OCI-LY3 (cell line): ENCODE data around the gene PHF23.

Experiments
- H2AFZ ChIP-seq: fragments of 200-600, 300-600 bp; shearing (Covaris generic); 2 replicates; pipeline ENCODE4 v1.6.0; 2014; ENCODE audit warnings: antibody characterized with exemption, low read depth, low read length
- H3K27ac ChIP-seq: fragments of 200-600, 300-600 bp; sonication (generic); 2 replicates; pipeline ENCODE4 v1.5.1; 2014; ENCODE audit warnings: mild to moderate bottlenecking, low read length, moderate library complexity, mixed read lengths
- H3K27me3 ChIP-seq: fragments of 200-600, 300-600 bp; sonication (generic); 2 replicates; pipeline ENCODE4 v1.6.1; 2014; ENCODE audit warnings: low read depth, low read length, mixed read lengths
- H3K36me3 ChIP-seq: fragments of 200-600, 300-600 bp; sonication (generic); replicated peaks from 2 replicates; pipeline ENCODE3; 2014; ENCODE audit warnings: low read depth, low read length, mixed read lengths
- H3K4me1 ChIP-seq: fragments of 300-600, 200-600 bp; sonication (generic); 2 replicates; pipeline ENCODE4 v1.6.1; 2014; ENCODE audit warnings: low read length, mixed read lengths
- H3K4me2 ChIP-seq: fragments of 200-600, 300-600 bp; sonication (generic); 2 replicates; pipeline ENCODE4 v1.6.1; 2014; ENCODE audit warnings: low read length, mixed read lengths
- H3K4me3 ChIP-seq: fragments of 300-600, 200-600 bp; sonication (generic); 2 replicates; pipeline ENCODE4 v1.5.1; 2014; ENCODE audit warnings: antibody characterized with exemption, mild to moderate bottlenecking, low read length, moderate library complexity
- H3K79me2 ChIP-seq: fragments of 300-600, 200-600 bp; shearing (Covaris generic); 2 replicates; pipeline ENCODE4 v1.6.1; 2014; ENCODE audit warnings: mild to moderate bottlenecking, low read length, mixed read lengths
- H3K9ac ChIP-seq: fragments of 300-600, 200-600 bp; shearing (Covaris generic); 2 replicates; pipeline ENCODE4 v1.6.0; 2014; ENCODE audit warnings: mild to moderate bottlenecking, low read length, moderate library complexity
- H3K9me3 ChIP-seq: fragments of 200-600, 300-600 bp; shearing (Covaris generic); 2 replicates; pipeline ENCODE4 v1.6.1; 2014; ENCODE audit warnings: low read length, mixed read lengths; ENCODE audit not compliant: insufficient read depth
- H4K20me1 ChIP-seq: fragments of 200-600, 300-600 bp; sonication (generic); 2 replicates; pipeline ENCODE4 v1.6.1; 2016; ENCODE audit warnings: low read length, mixed read lengths; ENCODE audit not compliant: insufficient read depth
- EZH2phosphoT487 ChIP-seq: fragments of 200-600 bp; shearing (Covaris generic); IDR thresholded peaks from 2 replicates; pipeline ENCODE4 v1.6.1; 2018; ENCODE audit warnings: antibody characterized with exemption, mixed run types, low read depth
- TF ChIP-seq, protein P1 (sequence below): fragments of 200-600, 300-600 bp; sonication (generic); IDR thresholded peaks from 2 replicates; pipeline ENCODE4 v1.5.1; 2014; ENCODE audit warnings: antibody characterized with exemption, low read length, low read depth

The PHF23 gene

DNA sequence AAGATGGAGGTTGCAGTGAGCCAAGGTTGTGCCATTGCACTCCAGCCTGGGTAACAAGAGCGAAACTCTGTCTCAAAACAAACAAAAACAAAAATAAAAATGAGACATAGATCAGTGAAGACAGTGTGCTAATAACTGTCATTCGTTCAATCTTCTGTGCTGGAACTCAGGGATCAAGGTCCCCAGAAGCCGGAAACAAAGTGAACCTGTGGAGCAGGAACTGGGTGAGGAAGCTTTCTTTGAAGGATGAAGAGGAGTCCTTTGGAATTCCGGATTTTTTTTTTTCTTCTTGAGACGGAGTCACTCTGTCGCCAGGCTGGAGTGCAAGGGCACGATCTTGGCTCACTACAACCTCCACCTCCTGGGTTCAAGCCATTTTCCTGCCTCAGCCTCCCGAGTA, 40.2 kb upstream of the PHF23 start:
- H3K4me2 ChIP-seq = no peak overlapping the region
- peaks cover 15% of the 10 kb centered on the region for H3K4me1 ChIP-seq
- no peaks in the 10 kb centered on the region for H4K20me1 ChIP-seq
- H3K9me3 ChIP-seq = no peaks in the 10 kb centered on the region
- H3K27ac ChIP-seq = no peak overlapping the region
- no peaks in the 10 kb centered on the region for H3K79me2 ChIP-seq
- TF ChIP-seq, protein P1, sequence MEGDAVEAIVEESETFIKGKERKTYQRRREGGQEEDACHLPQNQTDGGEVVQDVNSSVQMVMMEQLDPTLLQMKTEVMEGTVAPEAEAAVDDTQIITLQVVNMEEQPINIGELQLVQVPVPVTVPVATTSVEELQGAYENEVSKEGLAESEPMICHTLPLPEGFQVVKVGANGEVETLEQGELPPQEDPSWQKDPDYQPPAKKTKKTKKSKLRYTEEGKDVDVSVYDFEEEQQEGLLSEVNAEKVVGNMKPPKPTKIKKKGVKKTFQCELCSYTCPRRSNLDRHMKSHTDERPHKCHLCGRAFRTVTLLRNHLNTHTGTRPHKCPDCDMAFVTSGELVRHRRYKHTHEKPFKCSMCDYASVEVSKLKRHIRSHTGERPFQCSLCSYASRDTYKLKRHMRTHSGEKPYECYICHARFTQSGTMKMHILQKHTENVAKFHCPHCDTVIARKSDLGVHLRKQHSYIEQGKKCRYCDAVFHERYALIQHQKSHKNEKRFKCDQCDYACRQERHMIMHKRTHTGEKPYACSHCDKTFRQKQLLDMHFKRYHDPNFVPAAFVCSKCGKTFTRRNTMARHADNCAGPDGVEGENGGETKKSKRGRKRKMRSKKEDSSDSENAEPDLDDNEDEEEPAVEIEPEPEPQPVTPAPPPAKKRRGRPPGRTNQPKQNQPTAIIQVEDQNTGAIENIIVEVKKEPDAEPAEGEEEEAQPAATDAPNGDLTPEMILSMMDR = no peak
- TF ChIP-seq EZH2phosphoT487 = no peak
- no peaks in the 10 kb centered on the region for H3K36me3 ChIP-seq
- no peak overlapping the region for H3K4me3 ChIP-seq
- H3K27me3 ChIP-seq = no peaks in the 10 kb centered on the region
- H3K9ac ChIP-seq = no peak overlapping the region
- H2AFZ ChIP-seq = no peak overlapping the region

DNA sequence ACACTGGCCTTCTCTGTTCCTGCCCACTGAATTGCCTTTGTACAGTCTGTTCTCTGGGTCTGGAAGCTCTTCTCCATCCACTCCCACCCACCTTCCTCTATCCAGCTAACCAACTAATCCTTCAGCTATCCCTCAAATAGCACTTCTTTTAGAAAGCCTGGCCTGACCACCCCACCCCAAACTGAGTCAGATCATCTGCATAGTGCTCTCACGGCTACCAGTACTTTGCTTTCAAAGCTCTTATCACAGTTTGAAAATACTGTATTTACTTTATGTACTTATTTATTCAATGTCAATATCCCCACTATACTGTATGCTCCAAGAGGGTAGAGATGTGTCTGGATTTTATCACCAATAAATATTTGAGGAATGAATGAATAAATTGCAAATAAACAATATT, 27.5 kb upstream of the PHF23 start:
- Histone ChIP-seq H3K4me3 (no peak overlapping the region), H4K20me1 (no peaks in the 10 kb centered on the region), H3K27ac (no peak overlapping the region), H3K9me3 (no peaks in the 10 kb centered on the region), H3K9ac (no peak overlapping the region), H3K4me1 (0 out of 2 replicates have a peak, but pooled peaks cover 2% of the 10 kb centered on the region), H2AFZ (no peak overlapping the region), H3K27me3 (no peaks in the 10 kb centered on the region), H3K36me3 (no peaks in the 10 kb centered on the region), H3K79me2 (no peaks in the 10 kb centered on the region), H3K4me2 (no peak overlapping the region)
- TF ChIP-seq, protein P1 = no peak
- TF ChIP-seq EZH2phosphoT487 = no peak

DNA sequence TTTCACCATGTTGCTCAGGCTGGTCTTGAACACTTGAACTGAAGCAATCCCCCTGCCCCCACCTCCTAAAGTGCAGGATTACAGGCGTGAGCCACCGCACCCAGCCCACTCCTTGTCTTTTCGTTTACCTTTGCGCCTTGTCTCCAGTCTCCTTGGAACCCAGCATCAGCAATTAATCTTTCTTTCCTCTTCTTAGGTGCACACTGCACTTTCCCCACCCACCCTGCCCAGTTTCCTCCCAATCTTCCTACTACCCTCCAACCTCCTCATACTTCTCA, 24.5 kb upstream of the PHF23 start:
- Histone ChIP-seq H3K9ac (no peak overlapping the region), H3K4me3 (no peak overlapping the region)

DNA sequence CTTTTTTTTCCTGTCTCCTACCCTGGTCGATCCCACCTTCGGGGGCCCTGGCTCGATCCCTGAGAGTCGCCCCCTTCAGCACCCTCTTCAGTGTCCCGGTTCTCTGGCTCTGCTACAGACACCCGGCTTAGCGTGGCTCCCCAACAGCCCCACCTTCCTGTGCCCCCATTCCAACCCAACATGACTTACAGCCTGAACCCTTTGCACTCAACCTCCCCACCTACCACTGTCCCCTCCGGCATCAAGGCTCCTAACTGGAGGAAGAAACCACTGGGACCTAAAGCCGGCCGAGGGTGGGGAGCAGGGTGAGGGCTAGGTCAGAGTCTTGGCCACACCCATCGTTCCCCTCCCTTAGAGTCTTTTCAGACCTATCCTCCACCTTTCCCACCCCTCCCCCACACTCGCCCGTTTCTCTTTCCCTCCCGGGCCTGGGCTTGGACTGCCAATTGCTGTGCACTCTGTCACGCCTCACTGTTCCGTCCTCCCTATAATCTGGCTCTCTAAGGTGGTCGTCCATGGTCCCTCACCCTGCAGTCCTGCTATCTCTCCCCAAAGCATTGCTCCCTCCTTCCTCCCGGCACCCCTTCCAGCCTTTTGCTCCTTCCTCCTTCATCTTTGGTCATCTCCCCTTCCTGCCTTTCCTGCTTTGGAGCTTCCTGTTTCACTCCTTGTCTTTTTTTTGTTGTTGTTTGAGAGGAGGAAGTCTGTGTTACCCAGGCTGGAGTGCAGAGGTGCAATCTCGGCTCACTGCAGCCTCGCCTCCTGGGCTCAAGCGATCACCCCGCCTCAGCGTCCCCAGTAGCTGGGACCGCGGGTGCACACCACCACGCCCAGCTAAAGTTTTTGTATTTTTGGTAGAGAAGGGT, 23.9 kb upstream of the PHF23 start:
- H3K4me2 ChIP-seq = peak overlapping the region; percentile 48
- no peaks in the 10 kb centered on the region for H3K79me2 ChIP-seq
- H3K27me3 ChIP-seq = no peaks in the 10 kb centered on the region
- H3K9ac ChIP-seq = no peak overlapping the region
- 0 out of 2 replicates have a peak, but pooled peaks cover 2% of the 10 kb centered on the region for H3K4me1 ChIP-seq
- no peaks in the 10 kb centered on the region for H3K36me3 ChIP-seq
- no peak for TF ChIP-seq EZH2phosphoT487
- TF ChIP-seq, protein P1 = no peak
- H3K9me3 ChIP-seq = no peaks in the 10 kb centered on the region
- 0 out of 2 replicates have a peak overlapping the region, but pooled peaks have one; percentile 26 for H3K4me3 ChIP-seq
- H3K27ac ChIP-seq = no peak overlapping the region
- H2AFZ ChIP-seq = peak overlapping the region; percentile 40; the same call in 1 of the 2 replicates
- H4K20me1 ChIP-seq = no peaks in the 10 kb centered on the region

More for the DNA sequence above, 24.5 kb upstream of the PHF23 start:
- Histone ChIP-seq H3K79me2 (no peaks in the 10 kb centered on the region), H3K4me2 (no peak overlapping the region), H3K27me3 (no peaks in the 10 kb centered on the region), H3K27ac (no peak overlapping the region), H3K9me3 (no peaks in the 10 kb centered on the region), H3K4me1 (0 out of 2 replicates have a peak, but pooled peaks cover 2% of the 10 kb centered on the region), H4K20me1 (no peaks in the 10 kb centered on the region), H2AFZ (no peak overlapping the region), H3K36me3 (no peaks in the 10 kb centered on the region)
- TF ChIP-seq, protein P1 = no peak
- TF ChIP-seq EZH2phosphoT487 = no peak
